ENCODE results near the gene AHI1.

DNA sequence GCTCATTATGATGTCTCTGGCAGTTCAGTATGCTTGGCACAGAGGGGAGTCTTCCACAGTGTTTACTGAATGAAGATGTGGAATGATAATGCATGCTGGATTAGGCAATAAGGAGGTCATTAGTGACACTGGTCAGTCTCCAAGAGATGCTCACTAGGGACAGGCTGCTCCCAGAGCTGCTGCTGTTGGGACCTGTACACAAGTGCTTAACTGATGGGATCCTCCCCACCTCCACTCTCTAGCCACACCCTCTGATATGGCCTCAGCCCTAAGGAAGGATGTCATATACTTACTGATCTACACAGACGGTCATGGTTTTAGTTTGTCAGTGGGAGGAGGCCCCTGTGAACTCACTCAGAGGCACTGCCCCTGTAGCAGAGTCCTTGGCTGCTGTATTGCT is 243.1 kb downstream of the AHI1 start:
- no peak for TF ChIP-seq CTCF (conservative IDR thresholded peaks at IDR 0.05 in 1 of 2, IDR thresholded peaks at IDR 0.05 in 1 of 2; ENCODE audit: low read depth in 1 of 2, low read length in 2 of 2)
- TF ChIP-seq EZH2 (IDR thresholded peaks at IDR 0.05; ENCODE audit: low read length, missing control alignments), result no peak
